Non-pigmented ciliary epithelial cell (primary cell): Measurements from ENCODE around the gene ABHD1.
"Not testable (repeated sequence)": the region's sequence is repeated elsewhere in the genome, so short reads cannot be mapped to it uniquely, and the experiment has no call there.

Experiments used
- DNase-seq: peaks from one replicate; pipeline ENCODE4 v3.0.0-alpha.2; 2010; ENCODE audit warnings: low read depth

ABHD1 gene

DNA sequence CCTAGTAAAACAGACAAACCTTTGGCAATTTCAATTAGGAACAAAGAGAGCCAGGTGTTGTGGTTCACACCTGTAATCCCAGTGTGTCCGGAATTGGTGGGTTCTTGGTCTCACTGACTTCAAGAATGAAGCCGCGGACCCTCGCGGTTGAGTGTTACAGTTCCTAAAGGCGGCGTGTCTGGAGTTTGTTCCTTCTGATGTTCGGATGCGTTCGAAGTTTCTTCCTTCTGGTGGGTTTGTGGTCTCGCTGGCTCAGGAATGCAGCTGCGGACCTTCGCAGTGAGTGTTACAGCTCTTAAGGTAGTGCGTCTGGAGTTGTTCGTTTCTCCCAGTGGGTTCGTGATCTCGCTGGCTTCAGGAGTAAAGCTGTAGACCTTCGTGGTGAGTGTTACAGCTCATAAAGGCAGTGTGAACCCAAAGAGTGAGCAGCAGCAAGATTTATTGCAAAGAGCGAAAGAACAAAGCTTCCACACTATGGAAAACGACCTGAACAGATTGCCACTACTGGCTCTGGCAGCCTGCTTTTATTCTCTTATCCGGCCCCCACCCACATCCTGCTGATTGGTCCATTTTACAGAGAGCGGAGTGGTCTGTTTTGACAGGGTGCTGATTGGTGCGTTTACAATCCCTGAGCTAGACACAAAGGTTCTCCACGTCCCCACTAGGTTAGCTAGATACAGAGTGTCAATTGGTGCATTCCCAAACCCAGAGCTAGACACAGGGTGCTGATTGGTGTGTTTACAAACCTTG, 12.8 kb upstream of the ABHD1 start:
- not testable (repeated sequence) for DNase-seq

DNA sequence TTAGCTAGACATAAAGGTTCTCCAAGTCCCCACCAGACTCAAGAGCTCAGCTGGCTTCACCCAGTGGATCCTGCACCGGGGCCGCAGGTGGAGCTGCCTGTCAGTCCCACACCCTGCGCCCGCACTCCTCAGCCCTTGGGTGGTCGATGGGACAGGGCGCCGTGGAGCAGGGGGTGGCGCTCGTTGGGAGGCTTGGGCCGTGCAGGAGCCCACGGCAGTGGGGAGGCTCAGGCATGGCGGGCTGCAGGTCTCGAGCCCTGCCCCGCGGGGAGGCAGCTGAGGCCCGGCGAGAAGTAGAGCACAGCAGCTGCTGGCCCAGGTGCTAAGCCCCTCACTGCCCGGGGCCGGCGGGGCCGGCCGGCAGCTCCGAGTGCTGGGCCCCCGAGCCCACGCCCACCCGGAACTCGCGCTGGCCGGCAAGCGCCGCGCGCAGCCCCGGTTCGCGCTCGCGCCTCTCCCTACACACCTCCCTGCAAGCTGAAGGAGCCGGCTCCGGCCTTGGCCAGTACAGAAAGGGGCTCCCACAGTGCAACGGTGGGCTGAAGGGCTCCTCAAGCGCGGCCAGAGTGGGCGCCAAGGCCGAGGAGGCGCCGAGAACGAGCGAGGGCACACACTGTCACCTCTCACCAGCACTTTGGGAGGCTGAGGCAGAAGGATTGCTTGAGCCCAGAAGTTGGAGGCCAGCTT, 12.1 kb upstream of the ABHD1 start:
- DNase-seq = not testable (repeated sequence)

DNA sequence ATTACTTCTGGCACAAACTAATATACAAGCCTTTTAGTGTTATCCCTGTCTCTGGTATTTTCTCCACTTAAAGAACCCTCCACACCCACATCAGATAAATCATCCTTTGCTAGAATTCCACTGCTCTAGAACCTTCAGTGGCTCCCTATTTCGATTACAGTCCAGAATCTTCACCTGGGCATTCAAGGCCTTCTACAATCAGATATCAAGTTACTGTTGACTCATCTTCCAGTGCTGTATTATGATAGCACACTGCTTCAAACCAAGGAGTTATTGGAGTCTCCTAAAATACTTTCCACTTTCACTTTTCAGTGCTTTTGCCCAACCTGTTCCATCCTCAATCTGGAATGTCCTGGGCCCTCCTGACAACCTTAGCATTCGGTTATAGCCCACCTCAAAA, 8.1 kb upstream of the ABHD1 start:
- DNase-seq = no peak

DNA sequence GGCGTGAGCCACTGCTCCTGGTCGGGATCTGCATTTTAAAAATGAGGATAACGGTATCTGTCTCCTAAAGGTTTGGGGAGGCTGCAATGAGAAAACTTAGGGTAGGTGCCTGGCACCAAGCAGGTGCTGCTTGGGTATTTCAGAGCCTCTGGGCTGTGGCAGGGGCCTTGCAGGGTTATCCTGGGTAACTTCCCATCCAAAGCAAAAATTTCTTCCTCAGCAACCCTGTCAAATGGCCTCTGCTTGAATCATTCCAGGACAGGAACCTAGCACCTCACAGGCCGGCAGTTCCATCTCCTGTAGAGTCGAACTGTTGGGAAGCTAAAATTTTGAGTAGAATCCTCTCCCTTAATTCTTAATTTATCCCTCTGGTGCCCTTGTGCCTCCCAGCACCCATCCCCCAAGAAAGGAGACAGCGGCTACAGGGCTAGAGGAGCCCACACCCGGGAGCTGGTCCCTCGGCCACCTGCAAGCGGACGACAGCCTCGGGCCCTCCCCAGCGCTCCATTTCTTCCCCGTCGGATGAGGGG, 5.6 kb upstream of the ABHD1 start:
- DNase-seq = no peak

DNA sequence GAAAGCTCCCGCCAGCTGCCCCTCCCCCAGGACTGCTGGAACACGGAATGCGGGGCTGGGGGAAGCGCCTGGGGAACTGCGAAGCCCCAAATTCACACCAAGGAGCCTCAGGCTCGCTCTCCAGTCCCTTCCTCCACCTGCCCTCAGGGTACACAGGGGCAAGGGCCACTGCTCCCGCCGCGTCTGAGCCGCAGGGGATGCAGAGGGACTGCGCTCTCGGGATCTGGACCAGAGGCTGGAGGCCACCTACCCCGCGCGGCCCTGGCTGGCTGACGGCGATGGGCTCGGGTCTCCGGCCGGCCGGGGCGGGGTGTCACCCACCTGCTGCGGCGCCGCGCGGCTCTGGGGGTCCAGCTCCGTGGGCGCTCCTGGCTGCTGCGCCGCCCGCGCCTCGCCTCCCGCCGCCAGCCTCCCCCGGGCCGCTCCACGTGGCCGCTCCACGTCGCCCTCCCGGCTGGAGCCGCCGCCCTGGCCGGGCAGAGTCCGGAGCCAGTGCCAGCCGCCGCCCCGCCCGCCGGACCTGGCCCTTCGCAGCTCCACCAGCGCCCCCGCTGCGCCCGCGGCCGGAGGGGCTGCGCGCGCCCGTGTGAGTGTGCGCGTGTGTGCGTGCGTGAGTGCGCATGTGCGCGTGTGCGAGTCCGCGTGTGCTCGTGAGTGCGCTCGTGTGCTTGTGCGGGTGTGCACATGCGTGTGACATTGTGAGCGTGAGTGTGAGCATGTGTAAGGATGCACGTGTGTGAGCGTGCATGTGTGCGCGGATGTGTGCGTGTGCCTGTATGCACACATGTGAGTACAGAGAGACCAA, 4.9 kb upstream of the ABHD1 start, which contains the start of gene CGREF1:
CGREF1 (minus strand) TSS at position 604 of the 805 bp plus-strand sequence. CDS start 14,762 bp downstream, outside the sequence.
- no peak for DNase-seq

DNA sequence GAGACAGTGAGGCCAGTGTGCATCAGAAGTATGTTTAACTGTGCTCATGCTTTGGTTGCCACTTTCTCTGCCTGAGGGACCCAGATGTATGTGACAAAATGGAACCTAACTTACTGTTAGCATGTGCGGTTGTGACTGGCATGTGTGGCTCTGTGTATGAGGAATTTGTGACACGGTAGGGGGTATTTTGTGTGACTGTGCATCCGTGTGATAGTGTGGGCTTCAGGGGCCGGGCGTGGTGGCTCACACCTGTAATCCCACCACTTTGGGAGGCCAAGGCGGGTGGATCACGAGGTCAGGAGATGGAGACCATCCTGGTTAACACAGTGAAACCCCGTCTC, 4.3 kb upstream of the ABHD1 start:
- DNase-seq = not testable (repeated sequence)

DNA sequence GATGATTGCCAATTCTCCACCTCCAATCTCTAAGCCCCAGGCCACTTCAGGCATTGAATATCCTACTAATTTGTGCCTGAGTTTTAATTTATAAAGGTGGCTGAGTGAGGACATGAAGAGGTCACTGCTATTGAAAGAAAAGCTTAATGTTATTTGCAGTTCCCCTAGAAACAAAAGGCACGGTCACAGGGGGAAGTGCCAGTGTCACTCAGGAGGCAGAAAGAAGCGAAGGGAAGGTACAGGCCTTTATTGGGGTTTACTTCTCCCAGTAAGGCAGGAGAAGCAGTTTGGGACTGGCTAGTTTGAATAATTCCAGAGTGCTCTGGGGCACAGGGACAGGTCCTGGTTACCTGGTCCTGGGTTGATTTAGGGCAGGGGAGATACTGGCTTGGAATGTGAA, 1.7 kb upstream of the ABHD1 start:
- no peak for DNase-seq

DNA sequence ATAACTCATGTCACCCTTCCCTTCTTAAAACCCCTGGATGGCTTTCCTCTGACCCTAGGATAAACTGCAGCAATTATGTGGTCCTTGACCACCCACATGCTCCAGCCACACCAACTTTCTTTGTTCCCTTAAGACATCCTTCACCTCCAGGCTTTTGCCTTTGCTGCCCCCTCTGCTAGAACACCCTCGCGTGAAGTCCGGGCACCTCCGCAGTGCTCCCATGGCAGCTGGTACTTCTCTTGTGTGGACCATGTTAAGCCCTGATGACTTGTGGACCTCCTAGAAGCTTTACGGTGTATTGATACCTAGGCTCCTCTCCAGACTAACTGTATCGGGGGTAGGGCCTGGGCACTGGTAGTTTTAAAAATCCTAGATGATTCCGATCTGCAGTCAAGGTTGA, 824 bp upstream of the ABHD1 start:
- no peak for DNase-seq

DNA sequence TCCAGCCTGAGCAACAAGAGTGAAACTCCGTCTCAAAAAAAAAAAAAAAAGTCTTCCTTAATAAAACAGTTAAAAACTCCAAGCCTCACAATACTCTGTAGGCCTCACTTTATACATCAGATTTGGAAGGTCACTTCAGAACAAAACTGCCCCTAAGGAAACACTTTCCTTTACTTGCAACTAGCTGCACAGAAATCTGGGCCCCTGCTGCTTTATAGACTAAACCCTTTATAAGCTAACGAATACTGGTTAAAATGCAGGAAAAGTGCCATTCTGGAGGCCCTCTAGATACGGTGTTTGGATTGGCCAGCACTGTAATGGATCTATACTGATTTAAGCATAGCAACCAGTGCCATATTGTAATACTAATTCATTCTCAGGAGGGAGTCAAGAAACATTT, 1.5 kb downstream of the ABHD1 start:
- no peak for DNase-seq

DNA sequence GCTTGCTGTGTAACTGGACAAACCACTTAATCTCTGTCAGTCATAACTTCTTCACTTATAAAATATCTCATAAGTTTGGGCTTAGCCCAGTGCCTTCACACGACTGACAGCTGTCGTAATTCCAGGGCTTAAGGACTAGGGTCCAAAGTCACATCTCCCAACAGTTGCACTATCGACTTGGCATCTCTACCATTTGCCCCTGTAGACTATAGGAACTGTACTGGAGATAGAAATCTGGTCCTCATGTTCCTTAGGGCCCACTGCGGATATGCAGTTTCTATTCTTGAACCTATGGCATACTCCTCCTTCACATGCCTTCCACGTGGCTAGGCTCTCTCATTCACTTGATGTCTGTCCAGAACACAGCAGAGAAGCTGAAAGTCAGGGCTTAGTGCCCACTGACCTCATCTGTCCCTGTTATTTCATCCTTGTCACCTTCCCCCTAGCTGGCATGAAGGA, 2.7 kb downstream of the ABHD1 start:
- no peak for DNase-seq

DNA sequence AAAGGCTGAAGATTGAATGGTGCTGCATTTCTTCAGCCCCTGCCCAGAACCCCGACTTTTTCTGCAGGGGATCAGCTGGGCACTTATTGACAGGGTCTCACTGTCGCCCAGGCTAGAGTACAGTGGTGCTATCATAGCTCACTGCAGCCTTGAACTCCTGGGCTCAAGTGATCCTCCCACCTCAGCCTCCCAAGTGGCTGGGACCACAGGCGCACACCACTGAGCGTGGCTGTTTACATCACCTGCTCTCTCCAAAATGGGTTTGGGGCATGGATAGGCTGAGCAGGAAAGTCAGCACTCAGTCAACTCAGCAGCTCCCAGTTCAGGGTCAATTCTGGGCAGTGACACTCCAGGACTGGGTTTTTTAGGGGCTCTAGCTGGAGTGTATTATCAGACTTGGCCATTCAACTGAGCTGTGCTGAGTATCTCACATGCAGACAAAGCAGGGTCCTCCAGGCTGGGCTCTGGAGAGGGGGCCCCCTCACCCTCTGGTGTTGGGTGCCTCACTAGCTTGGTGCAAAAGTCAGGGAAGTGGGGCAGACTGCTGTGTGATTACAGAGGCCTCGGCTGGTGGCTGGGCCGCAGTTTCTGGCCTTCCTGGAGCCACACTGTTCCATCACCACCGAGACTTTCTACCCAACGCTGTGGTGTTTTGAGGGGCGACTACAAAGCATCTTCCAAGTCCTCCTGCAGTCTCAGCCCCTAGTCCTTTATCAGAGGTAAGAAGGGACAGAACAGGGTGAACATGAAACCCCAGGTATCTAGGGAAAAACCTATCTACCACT, 4.5 kb downstream of the ABHD1 start:
- no peak for DNase-seq

DNA sequence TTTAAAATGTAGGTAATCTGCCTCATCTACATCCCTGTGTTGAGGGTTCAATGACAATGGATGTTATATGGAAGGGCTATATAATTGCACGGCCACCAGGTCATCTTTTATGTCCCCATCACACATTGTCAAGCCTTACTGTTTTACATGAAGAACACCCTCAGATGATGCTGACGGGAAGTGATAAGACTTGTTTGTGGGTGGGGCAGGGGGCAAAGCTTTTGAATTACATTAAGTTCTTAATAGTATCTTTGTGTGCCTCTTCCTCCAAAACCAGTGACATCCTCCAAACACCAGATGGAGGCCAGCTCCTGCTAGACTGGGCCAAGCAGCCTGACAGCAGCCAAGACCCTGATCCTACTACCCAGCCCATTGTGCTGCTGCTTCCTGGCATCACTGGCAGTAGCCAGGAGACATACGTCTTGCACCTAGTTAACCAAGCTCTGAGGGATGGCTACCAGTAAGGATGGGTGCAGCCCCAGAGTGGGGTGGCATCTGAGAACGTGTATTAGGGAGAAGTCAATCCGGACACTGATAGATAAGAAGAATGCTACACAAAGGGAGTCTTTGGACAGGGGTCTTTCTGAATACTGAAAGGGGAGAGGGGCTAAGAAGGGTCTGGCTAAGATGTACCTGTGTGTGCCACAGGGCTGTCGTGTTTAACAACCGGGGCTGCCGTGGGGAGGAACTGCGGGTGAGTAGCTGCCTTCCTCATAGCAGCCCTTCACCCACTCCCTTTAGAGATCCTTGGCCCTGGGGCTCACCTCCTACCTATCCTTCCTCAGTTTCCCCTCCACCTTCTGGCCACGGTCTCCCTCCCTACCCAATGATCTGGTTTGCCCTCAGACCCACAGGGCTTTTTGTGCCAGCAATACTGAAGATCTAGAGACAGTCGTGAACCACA, 5.3 kb downstream of the ABHD1 start:
- DNase-seq = no peak

DNA sequence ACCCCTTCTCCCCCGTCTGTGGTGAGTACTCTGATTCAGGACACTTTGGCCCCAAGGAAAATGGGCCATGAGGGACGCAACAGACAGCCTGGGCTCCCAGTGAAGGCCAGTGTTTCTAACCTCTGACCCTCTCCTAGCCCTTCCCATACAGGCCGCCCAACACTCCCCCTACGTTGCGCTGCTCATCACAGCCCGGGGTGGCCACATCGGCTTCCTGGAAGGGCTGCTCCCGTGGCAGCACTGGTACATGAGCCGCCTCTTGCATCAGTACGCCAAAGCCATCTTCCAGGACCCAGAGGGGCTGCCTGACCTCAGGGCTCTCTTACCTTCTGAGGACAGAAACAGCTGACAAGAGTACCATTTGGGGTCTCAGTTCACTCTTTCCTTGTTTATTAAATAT, 6.8 kb downstream of the ABHD1 start:
- DNase-seq = no peak

DNA sequence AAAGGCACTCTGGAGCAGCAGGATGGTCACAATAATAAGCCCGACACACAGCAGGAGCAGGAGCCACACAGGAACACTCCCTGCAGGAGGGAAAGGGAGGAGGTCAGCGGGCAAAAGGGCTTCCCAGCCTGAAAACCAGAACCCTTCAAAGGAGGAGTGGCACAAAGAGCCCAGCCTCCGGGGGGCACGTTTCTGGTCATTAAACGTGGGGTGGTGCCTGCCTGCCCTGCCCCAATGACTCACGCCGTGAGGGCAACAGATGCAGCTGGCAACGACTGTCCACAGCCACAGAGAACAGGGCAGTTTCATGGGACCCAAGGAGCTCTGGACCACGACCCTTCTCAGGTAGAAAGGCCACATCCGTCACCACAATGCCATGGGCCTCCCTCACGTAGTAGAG, 7.8 kb downstream of the ABHD1 start:
- no peak for DNase-seq

DNA sequence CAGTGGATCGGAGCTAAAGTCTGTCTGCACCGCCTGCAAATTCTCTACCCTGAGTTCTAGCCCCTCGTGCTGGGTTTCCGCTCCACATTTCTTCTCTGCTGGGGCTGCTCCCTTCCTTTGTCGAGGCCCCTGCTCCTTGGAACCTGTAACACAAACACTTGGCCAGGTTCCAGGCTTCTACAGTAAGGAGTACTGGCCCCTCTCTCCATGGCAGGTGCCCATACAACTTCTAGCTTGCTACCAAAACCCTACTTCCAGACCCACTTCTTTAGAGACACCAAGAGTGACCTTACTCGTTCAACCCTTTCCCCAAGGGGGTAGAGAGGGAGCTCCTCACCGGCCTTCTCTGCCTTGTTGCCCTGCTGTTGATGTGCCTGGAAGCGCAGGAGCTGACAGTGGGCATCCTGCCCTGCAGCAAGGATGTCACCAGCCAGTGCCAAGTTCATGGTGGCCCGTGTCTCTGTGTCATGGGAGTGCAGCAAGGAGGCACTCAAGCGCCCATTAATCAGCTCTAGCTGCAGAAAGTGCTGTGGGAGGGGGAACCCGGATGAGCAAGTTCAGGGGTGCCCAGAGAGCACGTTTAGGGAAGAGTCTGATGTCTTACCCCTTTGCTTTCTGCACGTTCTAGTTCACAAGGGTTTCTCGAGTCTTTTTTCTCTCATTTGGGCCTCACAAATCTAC, 9.7 kb downstream of the ABHD1 start:
- DNase-seq = no peak

DNA sequence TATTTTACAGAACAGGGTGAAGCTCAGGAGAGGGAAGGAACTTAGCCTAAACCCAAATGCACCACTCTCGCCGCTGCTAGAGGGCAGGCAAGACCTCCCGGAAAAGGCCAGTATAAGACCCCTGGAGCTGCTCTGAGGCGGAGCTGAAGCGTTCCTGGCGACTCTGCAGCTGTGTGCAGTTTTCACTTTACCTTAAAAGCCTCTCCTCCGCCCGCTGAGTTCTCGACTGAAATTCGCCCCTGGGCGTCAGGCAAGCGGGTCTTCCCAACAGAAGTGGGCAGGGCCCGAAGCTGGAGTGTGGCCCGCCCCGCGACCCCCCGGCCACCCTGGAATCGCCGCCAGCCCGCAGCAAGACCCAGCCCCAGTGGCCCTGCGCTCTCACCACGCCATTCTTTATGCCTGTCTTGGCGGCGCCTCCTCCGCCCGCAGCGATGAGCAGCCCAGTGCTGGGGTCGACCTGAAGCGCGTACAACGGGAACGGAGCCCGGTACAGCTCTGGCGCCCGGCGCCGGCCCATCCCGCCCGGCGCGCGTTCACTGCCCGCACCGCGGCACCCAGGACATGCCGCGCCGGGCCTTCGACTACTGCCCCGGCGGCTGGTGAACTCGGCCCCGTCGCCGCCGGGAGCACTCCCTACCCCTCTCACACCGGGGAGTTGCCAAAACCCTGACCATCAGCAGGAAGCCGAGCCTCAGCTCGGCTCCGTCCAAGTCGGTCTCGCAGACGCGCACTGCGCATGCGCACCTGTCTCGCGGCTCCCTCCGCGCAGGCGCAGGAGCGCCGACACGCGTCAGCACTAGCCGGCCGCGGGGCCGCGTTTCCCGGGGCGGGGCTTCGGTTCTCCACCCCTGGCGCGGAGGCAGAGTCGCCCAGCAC, 10.5 kb downstream of the ABHD1 start, which contains the start of gene PREB:
PREB (minus strand) TSS at position 732 of the 876 bp plus-strand sequence; CDS start at position 517, 215 bp downstream.
- DNase-seq = peak; percentile 68

DNA sequence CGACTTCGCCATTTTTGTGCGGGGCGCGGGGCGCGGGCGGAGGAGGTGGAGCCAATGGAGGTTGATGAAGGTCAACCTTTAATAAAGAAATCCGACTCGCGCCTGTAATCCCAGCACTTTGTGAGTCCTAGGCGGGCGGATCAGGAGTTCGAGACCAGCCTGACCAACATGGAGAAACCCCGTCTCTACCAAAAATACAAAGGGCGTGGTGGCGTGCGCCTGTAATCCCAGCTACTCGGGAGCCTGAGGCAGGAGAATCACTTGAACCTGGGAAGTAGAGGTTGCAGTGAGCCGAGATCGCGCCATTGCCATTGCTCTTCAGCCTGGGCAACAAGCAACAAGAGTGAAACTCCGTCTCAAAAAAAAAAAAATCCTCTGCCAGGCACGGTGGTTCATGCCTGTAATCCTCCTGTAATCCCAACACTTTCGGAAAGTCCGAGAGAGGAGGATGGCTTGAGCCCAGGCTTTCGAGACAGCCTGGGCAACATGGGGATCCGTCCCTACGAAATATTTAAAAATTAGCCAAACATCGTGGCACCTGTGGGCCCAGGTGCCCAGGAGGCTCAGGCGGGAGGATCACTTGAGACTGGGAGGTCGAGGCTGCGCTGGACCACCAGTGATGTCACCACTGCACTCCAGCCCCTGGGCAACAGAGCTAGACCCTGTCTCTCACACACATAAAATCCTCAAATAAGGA, 11.3 kb downstream of the ABHD1 start:
- DNase-seq = no peak

DNA sequence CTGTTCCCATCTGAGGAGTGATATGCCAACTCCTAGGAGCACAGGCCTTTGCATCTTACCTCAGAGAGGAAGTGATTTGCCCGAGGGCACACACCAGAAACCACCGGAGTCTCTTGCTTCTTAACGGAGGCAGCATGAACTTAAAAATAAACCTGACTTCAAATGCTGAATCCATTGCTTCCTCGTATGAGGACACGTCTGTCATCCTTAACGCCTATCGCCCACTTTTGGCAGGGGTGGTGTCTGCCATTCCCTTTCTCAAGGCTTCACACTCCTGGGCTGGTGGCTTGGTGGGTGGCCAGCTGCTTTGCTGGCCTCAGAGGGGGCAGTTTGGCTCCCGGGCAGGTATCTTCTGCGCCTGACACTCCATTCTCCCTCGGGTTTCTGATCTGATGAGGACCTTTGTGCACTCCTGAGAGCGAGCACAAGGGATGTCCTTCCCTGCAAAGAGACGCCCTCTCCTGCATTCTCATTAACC, 11.9 kb downstream of the ABHD1 start:
- DNase-seq = no peak
